H1 (cell line): ENCODE data around the gene SYT2. TPM values are rescaled to one million over a fixed set of nuclear protein-coding genes. Genes with fewer than 3 reads are reported as not detected.

Source experiments
- MAFK ChIP-seq: IDR thresholded peaks from 2 replicates; pipeline ENCODE4 v1.6.1; 2012; ENCODE audit warnings: low read depth, mild to moderate bottlenecking, improper control_type of control experiment, low read length
- POLR2AphosphoS5 ChIP-seq: IDR thresholded peaks from 2 replicates; pipeline ENCODE4 v1.6.1; 2011; ENCODE audit warnings: low read depth, low read length
- polyA plus RNA-seq, 7 experiments: library from polyadenylated mRNA; depleted of rRNA in 3 of 7; stranded (reverse) in 5 of 7; unstranded in 2 of 7; fragments of >200 nt in 5 of 7; fragments of 200-250 nt in 2 of 7; gene quantifications; 1 replicate in 5 of 7; 2 replicates in 1 of 7; 4 replicates in 1 of 7; pipeline versions ENCODE4 v1.2.1 to v1.2.3, GENCODE V29; 2011 to 2013; ENCODE audit warnings: missing spikeins in 2 of 7, mixed read lengths in 2 of 7
- total RNA-seq: library from RNA; stranded (reverse); fragmentation: NEBNext Ultra II Directional; extraction: Animal tissue kit (Norgen Biotek cat#: 25700); gene quantifications from 2 replicates; pipeline ENCODE4 v1.2.1, GENCODE V29; 2021

SYT2 gene
- total and polyA plus RNA-seq, 2 of the 8 experiments (the other 6 are each of a cell fraction or from before 2014, with no cell fraction given) = 2.8 to 11.0 TPM

GRCh38 chr1:202681736-202682420 lies 28.4 kb downstream of the SYT2 start (continued):
- TF ChIP-seq POLR2AphosphoS5 (no peak), MAFK (no peak)
